Posterior vena cava (tissue), 2 donors: ENCODE measurements around the gene CHAT. TPM values are rescaled to one million over a fixed set of nuclear protein-coding genes. Genes with fewer than 3 reads are reported as not detected.
A peak's percentile ranks its signal among the peaks of the same experiment; 100 is the strongest.

ENCODE experiments used
- DNase-seq: peaks from one replicate; pipeline ENCODE4 v3.0.0-alpha.2; 2020; ENCODE audit warnings: low spot score
- intact Hi-C, 2 donors: fragments of 100-400 bp; cut with DNase I; formaldehyde crosslinking; loops; one replicate each; pipeline versions ENCODE4 v1.14.1 to v1.14.2; 2022 to 2023
- total RNA-seq, 2 donors: library from RNA; stranded (reverse); fragmentation: NEBNext Ultra II Directional; extraction: Animal tissue kit (Norgen Biotek cat#: 25700); gene quantifications; one replicate each; pipeline ENCODE4 v1.2.1, GENCODE V29; 2021
- donor health status: DM: yes; HTN: yes; CAD: no.
- donor health status: DM: yes; HTN: yes; CAD: no.

The CHAT gene
- total RNA-seq, 2 donors from 2014 or later, result not detected

GRCh38 chr10:49610114-49610457 lies 3.8 kb upstream of the CHAT start, which contains the start of gene SLC18A3:
SLC18A3 (plus strand) TSS chr10:49610310; CDS start chr10:49610741, 431 bp downstream.
- intact Hi-C loops, result no loop called here
- no peak for DNase-seq

GRCh38 chr10:49610458-49611165 lies 3.2 kb upstream of the CHAT start:
- peak; percentile 66 for DNase-seq
- intact Hi-C loops, result no loop called here

GRCh38 chr10:49611166-49611815 lies 2.5 kb upstream of the CHAT start:
- peak; percentile 79 for DNase-seq

GRCh38 chr10:49611816-49612512 lies 1.9 kb upstream of the CHAT start:
- intact Hi-C loops, result no loop called here
- peak; percentile 73 for DNase-seq

More at GRCh38 chr10:49611166-49611815, 2.5 kb upstream of the CHAT start:
- intact Hi-C loops, result no loop called here

DNA sequence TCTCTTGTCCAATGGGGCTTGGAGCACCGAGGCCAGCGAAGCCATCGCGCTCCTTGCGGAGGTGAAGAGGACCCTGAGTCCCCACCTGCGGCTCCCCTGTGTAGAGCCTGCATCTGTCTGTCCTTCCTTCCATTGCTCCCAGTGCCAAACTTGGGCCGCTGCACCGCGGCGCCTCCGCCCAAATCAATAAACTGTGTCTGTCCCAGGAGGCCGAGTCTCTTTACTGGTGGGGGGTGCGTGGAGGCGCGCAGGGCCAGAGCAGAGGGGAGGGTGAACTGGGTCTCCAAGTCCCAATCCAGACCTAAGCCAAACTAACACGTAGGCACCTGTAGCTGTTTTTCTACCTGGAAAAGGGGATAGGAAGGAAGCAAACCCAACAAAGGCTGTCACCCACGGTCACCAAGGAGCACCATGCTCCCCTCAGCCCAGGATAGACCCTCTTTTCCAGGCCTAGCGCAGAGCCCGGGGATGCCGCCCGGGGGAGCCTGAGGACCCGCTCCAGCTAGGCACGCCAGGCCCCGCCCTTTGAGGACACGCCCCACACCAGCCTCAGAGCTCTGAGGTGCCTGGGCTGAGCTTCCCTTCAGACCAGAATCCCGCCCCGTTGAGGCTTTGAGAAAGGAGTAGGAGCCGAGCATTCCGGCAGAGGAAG lies 1.2 kb upstream of the CHAT start:
- intact Hi-C loops, result no loop called here
- DNase-seq, result peak; percentile 68

- intact Hi-C loops, result no loop called here
- peak; percentile 58 for DNase-seq
Observed at GRCh38 chr10:49613165-49613881, 514 bp upstream of the CHAT start.

GRCh38 chr10:49614242-49615198 lies 683 bp downstream of the CHAT start:
- peak; percentile 70 for DNase-seq

GRCh38 chr10:49615213-49615612 lies 1.4 kb downstream of the CHAT start:
- DNase-seq, result peak; percentile 54
- intact Hi-C loops, result no loop called here

More at GRCh38 chr10:49614242-49615198, 683 bp downstream of the CHAT start:
- intact Hi-C loops, result no loop called here

DNA sequence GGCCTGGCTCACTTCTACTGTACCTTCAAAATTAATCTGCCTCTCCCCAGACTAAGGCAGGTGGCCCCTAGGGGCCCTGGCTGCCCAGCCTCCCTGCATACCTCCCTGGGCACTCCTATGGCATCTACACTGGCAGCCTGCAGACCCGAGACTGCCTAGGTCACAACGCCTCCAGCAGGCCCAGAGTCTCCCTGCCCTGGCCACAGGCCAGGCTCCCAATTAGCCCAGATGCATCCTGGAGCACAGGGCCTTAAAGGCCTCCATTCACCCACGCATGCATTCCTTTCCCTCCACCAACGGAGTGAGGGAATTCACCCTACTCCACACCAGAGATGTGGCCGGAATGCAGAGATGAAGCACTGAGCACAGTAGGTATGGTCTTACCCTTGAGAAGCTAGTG lies 1.9 kb downstream of the CHAT start:
- intact Hi-C loops, result no loop called here
- peak; percentile 44 for DNase-seq

- intact Hi-C loops, result no loop called here
- peak; percentile 47 for DNase-seq
Observed at GRCh38 chr10:49616421-49617101, 2.7 kb downstream of the CHAT start.

- DNase-seq, result peak; percentile 71
- intact Hi-C loops, result no loop called here
Observed at GRCh38 chr10:49617121-49618020, 3.5 kb downstream of the CHAT start.

DNA sequence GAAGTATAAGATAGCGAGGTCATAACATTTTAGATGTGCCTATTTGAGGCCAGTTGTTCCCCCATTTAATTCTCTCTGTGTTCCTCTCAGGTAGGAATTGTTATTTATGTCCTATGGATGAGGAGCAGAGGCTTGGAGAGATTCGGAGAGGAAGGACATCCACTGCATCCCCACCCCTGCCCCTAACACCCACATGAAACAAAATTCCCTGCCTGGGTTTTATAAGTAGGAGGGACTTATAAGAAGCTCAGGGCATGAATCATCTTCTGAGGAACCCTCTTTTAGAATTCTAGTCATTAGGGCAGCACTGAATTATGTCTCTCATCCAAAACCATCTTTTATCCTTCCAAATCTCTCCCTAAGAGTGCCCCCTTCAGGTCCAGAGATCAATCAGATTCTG lies 5.0 kb downstream of the CHAT start:
- peak; percentile 64 for DNase-seq
- intact Hi-C loops, result no loop called here

GRCh38 chr10:49619613-49620012 lies 5.8 kb downstream of the CHAT start:
- intact Hi-C loops, result no loop called here
- peak; percentile 22 for DNase-seq

DNA sequence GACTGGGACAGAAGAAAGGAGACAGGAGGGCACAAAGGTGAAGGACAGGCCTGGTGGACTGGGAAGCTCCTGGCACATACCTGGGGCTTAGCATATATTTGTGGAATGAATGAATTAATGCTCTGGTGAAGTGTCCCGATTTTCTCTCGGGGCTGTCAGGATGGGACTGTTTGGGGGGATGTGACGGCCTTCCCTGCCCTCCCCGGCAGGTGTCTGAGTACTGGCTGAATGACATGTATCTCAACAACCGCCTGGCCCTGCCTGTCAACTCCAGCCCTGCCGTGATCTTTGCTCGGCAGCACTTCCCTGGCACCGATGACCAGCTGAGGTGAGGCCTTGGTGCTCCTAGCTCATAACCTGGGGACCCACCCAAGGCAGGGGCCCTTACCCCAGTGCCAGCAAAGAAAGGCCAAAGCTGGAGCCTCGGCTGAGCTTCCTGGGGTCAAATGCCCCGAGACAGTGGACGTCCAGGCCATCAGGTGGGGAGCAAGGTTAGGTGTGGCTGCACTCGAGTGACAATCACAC lies 6.5 kb downstream of the CHAT start:
- intact Hi-C loops, result no loop called here
- DNase-seq, result peak; percentile 53

DNA sequence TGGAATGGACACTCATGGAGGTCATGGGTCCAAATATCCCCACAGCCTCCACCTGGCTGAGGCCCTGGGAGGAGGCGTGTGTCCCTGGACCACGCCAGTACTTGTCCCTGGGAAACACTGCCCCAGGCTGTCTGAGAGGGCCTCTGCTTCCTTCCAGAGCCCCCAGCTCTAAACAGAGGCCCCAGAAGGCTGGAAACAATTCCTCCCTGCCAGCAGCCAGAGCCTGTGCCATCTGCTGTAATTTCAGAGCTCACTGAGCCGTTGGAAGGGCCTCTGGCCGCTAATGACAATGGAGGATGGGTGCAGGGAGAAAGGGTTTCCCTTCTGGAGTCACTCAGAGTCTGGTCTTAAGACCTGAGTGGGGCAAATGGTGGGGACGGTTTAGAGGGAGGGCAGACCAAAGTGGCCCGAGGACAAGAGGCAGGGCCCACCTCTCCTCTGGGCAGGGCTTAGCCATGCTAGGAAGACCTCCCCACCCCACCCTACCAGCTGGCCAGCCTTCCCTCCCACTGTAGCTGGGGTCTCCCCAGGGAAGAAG lies 7.1 kb downstream of the CHAT start:
- intact Hi-C loops, result no loop called here
- peak; percentile 36 for DNase-seq

DNA sequence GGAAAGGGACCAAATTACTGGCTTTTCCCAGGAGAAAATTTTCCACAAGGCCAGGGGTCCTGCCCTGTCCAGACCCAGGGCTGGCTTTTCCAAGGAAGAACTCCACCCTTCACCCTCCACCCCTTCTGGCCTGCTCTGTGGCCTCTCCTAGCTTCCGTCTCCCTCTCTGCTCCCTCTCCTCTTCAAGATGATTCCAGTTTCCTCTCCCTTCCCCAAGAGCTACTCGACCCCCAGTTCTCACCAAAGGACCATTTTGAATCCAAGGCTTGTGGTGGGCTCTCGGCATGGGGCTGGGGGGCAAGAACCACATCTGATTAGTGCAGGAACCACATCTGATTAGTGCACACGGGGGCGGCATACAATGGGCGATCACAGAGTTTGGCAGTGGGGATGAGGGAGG lies 7.7 kb downstream of the CHAT start:
- peak; percentile 48 for DNase-seq
- intact Hi-C loops, result no loop called here
